ENCODE measurements around the gene MAP3K14.

The MAP3K14 gene

DNA sequence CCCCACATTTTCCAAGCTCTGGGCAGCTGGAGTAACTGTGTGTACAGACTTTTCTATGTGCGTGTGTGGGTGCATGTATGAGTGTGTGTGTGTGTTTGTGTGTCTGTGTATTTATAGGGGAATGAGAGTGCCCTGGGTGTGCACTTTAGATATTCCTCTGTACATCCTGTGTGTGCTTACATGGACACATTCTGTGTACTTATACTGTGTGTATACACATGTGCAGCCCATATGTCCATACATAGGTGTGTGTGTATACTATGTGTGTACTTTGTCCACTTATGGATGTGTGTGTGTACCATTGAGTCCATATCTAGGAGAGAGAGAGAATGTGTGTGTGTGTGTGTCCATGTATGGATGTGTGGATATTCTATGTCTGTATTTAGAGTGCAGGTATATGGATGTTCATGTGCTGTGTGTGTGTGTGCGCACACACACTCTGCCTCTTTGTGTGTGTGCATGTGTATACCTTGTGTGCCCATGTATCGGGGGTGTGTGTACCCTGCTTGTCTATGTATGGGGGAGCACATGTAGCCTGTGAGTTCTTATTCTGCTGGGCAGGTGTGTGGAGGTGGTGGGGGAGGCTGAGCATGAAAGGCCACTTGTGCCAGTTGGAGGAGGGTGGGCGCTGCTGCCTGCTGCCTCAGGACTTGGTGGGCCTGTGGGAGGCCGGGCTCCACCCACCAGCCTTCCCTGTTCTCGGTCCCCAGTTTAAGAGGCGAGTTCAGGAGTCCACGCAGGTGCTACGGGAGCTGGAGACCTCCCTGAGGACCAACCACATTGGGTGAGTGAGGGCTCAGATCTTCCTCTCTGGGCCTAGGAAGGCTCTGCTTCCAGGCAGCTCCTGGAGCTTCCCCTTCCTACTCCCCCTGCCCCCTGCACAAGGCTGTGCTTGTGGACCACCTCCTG is 84.1 kb downstream of the MAP3K14 start:
- DNase-seq: no peak

- DNase-seq: peak; percentile 45
These were observed 85.2 kb downstream of the MAP3K14 start for GRCh38 chr17:45231481-45232116.

DNA sequence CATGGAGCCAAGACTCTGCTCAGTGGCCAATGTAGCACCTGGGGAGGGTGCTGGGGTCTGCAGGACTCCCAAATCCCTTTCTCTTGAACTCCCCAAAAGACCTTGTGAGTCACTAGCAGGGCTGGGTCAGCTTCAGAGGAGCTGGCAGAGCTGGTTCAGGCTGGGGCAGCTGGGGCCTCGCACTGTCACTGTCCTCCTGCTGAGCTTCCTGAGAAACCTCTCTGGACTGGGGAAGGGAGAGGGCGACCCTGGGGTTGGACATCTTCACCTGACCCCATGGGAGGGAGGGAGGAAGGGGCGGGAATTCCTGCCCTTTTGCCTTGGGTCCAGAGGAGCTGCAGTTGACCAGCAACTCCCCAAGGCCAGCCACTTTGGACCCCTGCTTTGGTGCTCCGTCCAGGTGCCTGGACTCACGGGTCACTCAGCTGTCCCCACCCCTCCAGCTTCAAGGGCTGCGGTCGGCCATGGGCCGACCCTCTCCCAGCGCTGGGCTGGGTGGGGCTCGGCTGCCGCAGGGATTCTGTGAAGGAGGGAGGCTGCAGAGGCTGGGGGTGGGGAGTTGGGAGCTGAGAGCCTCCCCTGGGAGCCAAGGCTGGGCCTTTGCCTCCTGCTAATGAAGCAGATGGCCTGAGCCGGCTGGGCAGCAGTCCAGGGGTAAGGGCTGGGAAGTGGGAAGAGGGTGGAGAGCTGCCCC is 85.9 kb downstream of the MAP3K14 start:
- no peak for DNase-seq

GRCh38 chr17:45230410-45230786 is 86.4 kb downstream of the MAP3K14 start:
- DNase-seq: no peak

GRCh38 chr17:45229681-45230409 is 87.0 kb downstream of the MAP3K14 start:
- DNase-seq: peak; percentile 51

- peak; percentile 93 for DNase-seq
These were observed 87.9 kb downstream of the MAP3K14 start for GRCh38 chr17:45228763-45229539.

DNA sequence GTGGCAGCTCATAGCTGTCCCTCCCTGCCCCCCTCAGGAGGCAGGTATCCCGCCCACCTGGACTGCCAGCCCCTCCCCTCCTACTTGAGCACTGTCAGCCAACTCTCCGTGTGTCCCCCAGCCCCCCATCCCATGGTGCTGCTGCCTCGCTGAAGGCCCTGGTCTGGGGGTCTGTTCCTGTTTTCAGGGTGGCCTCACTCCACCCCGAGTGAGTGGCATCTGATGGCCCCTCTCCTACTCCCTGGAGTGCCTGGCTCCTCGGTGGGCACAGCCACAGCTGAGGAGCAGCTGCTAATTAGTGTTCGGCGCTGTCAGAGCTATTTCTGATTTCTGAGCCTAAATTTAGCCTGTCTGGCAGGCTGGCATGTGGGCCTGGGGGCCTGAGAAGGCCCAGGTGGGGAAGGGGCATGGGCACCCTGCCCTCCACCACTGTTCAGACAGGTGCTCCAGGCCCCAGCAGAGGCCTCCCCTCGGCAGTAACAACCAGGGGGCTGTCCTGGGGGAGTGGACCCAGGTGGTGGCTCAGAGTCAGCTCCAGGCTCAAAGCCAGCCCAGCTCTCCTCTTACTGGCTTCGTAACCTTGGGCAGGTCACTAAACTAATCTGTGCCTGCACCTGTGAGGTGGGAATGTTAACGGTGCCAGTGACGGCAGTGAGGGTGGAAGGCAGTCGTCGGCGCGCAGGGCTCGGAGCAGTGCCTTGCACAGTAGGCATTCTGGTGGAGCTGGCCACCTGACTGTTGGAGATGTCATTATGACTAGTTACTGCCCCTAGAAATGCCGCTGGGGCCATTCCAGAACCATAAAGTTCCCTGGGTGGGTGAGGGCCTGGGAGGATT is 88.7 kb downstream of the MAP3K14 start:
- DNase-seq: peak; percentile 58

DNA sequence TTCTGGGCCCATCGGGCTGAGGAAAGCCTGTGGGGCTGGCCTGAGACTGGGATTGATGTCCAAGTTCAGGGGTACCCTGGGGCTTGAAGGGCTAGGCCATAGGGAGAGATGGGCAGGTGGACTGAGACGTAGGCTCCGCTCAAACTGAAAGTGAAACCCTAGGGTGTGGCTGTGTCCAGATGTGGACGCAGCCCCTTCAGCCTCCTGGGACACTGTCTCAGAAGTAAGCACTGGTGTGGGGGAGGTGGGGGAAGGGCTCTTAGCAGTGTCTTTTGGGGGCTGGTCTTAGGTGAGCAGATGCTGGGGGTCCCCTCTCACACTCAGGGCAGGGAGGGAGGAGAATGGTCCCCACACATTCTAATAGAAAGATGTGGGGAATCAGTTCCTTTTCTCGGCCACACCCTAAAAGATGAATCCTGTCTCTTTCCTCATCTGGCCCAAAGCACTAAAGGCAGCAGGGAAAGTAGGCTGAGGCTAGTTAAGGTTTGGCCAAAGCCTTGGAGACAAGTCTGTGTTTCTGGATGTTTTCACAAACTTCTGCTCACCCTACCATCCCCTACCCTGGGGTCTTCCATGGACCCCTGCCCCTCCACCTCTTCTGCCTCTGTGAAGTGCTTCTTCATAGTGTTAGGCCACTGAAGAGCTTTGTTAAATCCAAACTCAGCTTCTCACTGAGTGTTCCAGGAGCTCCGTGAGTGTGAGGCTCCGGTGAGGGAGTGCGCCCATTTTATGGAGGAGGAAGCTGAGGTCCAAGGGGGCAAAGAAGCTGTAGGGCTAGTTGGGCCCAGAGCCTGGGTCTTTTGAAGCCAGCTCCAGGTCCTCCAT is 89.5 kb downstream of the MAP3K14 start:
- no peak for DNase-seq

- no peak for DNase-seq
These were observed 90.2 kb downstream of the MAP3K14 start for GRCh38 chr17:45226576-45226975.

- DNase-seq: peak; percentile 97
These were observed 90.8 kb downstream of the MAP3K14 start for GRCh38 chr17:45225964-45226530.

GRCh38 chr17:45225051-45225700 is 91.6 kb downstream of the MAP3K14 start:
- DNase-seq: peak; percentile 61

GRCh38 chr17:45224671-45225050 is 92.2 kb downstream of the MAP3K14 start:
- peak; percentile 63 for DNase-seq

DNA sequence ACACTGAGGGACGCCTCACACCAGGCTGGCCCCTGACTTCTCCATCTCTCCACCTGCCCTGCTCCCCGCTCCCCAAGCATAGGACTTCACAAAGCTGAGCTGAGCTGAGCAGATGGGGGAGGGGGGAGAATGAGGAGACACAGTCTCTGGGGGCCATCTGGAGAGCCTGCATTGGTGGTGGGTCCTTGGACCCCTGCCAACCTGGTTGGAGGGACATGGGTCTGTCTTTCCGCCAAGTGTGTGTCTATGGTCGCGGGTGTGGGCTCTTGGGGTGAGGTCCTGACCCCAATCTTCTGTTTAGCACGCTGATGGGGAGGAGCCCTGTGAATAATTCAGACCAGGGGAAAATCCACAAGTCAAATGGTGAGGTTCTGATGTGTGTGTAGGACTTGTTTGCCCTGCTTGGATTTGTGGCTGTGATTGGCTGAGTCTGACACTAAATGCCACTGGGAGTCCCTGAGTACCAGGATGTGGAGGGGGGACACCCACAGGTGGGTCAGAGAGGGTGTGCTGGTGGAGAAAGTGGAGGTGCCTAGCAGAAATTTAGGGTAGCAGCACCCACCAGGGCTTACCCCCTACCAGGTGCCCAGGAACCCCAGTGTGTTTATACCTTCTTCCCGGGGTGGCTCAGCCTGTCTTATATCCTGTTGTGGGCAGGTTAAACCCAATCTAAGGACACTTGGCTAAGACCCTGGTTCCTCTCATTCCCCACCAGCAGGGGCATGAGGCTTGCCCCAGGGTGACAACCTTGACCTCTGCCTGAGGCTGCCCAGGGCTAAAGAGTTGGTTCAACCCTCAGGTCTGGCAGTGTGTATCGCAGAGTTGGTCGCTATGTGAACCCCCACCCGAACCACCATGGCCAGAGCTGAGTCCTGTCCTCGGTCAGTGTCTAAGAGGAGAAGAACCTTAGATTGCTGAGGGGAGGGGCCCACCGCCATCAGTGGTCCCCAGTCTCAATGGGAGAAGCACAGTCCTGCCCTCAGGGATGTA is 93.0 kb downstream of the MAP3K14 start:
- peak; percentile 74 for DNase-seq

DNA sequence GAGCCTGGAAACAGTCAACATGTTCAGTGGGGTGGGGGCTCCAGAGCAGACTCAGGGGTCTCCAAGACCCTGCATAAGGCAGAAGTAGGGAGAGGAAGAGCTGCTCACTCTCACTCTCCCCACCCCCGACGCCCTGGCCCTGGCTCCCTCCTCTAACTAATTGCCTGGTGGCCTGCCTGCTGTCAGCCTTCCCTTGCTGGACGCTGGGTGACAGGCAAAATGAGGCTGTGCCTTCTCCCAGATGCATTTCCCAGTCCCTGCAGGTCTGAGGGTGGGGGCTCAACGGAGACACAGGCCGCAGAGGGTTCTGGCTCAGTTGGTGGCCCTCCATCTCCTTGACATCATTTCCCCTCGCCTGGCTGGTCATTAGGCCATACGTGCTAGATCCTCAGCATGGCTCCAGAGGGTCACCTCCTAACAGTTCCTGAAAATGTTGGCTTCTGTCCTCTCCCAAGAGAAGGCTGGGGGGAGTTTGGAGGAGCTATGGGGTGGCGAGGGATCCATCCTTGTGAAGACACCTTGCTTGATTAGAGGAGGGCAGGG is 93.8 kb downstream of the MAP3K14 start:
- no peak for DNase-seq

DNA sequence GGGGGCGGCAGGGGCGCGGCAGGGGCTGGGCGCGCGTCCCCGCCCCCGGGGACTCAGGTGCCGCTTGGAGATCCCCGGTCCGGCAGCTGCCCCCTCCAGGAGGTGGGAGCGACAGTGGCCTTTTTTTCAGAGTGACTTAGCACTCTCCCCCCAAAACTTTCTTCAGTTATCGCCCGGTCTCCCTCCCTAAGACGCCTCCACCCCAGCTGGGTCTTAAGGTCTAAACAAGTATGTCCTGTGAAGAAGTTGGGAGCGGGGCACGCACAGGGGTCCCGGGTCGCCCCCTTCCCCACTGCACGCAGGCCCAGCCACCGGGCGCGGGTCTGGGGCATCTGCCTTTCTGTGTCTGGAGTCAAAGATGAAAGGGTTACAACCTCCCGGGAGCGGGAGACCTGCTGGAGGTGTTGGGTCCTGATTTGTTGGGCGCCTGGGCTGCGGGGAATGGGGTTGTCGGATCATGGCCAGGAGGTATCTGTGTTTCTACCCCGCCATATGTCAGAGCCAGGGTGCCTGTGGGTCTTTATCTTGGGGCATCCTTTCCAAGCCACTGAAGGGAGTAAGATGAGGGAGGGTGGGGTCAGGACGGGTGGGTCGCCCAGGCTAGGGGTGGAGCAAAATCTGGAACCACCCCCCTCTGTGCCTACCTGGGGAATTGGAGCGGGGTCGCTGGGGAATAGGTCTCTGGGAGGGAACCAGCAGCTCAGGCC is 94.4 kb downstream of the MAP3K14 start:
- peak; percentile 72 for DNase-seq

GRCh38 chr17:45222014-45222288 is 94.9 kb downstream of the MAP3K14 start:
- no peak for DNase-seq
